OCI-LY1 (cell line): ENCODE data around the gene CCDC60.

Experiments used
- H2AFZ ChIP-seq: fragments of 200-600 bp; sonication (generic), shearing (Covaris generic); 2 replicates; pipeline ENCODE4 v1.6.0; 2014; ENCODE audit warnings: antibody characterized with exemption, mild to moderate bottlenecking, low read length
- H3F3A ChIP-seq: fragments of 200-600 bp; sonication (generic), shearing (Covaris generic); 2 replicates; pipeline ENCODE4 v1.6.0; 2014; ENCODE audit warnings: mild to moderate bottlenecking, antibody characterized with exemption, low read length, moderate library complexity; ENCODE audit not compliant: insufficient read depth
- H3K27ac ChIP-seq: fragments of 200-600 bp; sonication (generic); 2 replicates; pipeline ENCODE4 v1.5.1; 2014; ENCODE audit warnings: low read length, mixed run types, mild to moderate bottlenecking, low read depth; ENCODE audit not compliant: poor library complexity, severe bottlenecking
- H3K27me3 ChIP-seq: fragments of 200-600 bp; sonication (generic); 2 replicates; pipeline ENCODE4 v1.6.0; 2014; ENCODE audit warnings: antibody characterized with exemption, mild to moderate bottlenecking, low read length, moderate library complexity; ENCODE audit not compliant: insufficient read depth
- H3K36me3 ChIP-seq: fragments of 200-600 bp; sonication (generic); 2 replicates; pipeline ENCODE4 v1.6.1; 2014; ENCODE audit warnings: mild to moderate bottlenecking, antibody characterized with exemption, low read length, moderate library complexity, mixed read lengths; ENCODE audit not compliant: insufficient read depth
- H3K4me1 ChIP-seq: fragments of 200-600 bp; sonication (generic); 2 replicates; pipeline ENCODE4 v1.5.1; 2014; ENCODE audit warnings: mild to moderate bottlenecking, low read length, moderate library complexity; ENCODE audit not compliant: insufficient read depth, severe bottlenecking
- H3K4me2 ChIP-seq: fragments of 200-600 bp; sonication (generic), shearing (Covaris generic); 2 replicates; pipeline ENCODE4 v1.6.1; 2014; ENCODE audit warnings: low read length
- H3K4me3 ChIP-seq: fragments of 200-600 bp; sonication (generic); 2 replicates; pipeline ENCODE4 v1.5.1; 2014; ENCODE audit warnings: low read length, low read depth, mild to moderate bottlenecking, mixed read lengths; ENCODE audit not compliant: poor library complexity, severe bottlenecking
- H3K79me2 ChIP-seq: fragments of 200-600 bp; shearing (Covaris generic); 2 replicates; pipeline ENCODE4 v1.6.1; 2016; ENCODE audit warnings: mixed run types, low read length, mixed read lengths; ENCODE audit not compliant: insufficient read depth
- H3K9ac ChIP-seq: fragments of 200-600 bp; sonication (generic), shearing (Covaris generic); 2 replicates; pipeline ENCODE4 v1.6.1; 2014; ENCODE audit warnings: mild to moderate bottlenecking, low read length, mixed read lengths
- H3K9me2 ChIP-seq: fragments of 200-600 bp; sonication (generic), shearing (Covaris generic); 2 replicates; pipeline ENCODE4 v1.6.1; 2014; ENCODE audit warnings: low read depth, mild to moderate bottlenecking, low read length, mixed read lengths
- H3K9me3 ChIP-seq: fragments of 200-600 bp; shearing (Covaris generic); 2 replicates; pipeline ENCODE4 v1.6.1; 2014; ENCODE audit warnings: low read length, mixed read lengths
- H4K20me1 ChIP-seq: fragments of 200-600 bp; sonication (generic), shearing (Covaris generic); 2 replicates; pipeline ENCODE4 v1.6.0; 2016; ENCODE audit warnings: mild to moderate bottlenecking, low read length; ENCODE audit not compliant: insufficient read depth
- EZH2 ChIP-seq: fragments of 200-600 bp; sonication (generic), shearing (Covaris generic); IDR thresholded peaks from 2 replicates; pipeline ENCODE4 v1.8.0; 2017; ENCODE audit warnings: borderline replicate concordance, mixed run types, mild to moderate bottlenecking, antibody characterized with exemption, low read length, moderate library complexity, mixed read lengths
- TF ChIP-seq, protein P1 (sequence below): fragments of 200-600 bp; sonication (generic), shearing (Covaris generic); IDR thresholded peaks from 2 replicates; pipeline ENCODE4 v1.5.1; 2017; ENCODE audit warnings: mild to moderate bottlenecking, antibody characterized with exemption, low read length, moderate library complexity, mixed read lengths

Gene CCDC60

DNA sequence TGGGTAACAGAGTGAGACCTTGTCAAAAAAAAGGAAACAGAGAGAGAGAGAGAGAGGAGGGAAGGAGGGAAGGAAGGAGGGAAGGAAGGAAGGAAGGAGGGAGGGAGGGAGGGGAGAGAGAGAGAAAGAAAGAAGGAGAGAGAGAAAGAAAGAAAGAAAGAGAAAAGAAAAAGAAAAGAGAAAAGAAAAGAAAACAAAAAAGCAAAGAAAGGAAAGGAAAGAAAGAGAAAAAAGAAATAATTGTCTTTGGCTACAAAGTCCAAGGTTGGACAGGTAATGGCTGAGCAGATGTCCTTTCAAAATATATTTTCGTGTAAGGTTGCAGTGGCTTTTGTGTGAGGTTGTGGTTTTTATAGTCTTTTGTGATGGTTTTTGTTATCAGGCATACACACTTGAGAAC lies 21.6 kb upstream of the CCDC60 start:
- Histone ChIP-seq H3K4me1 (no peaks in the 10 kb centered on the region), H3K79me2 (no peaks in the 10 kb centered on the region), H3K9me3 (no peaks in the 10 kb centered on the region), H3K27ac (no peak overlapping the region), H3K4me2 (no peak overlapping the region), H3K9ac (no peak overlapping the region), H4K20me1 (no peaks in the 10 kb centered on the region), H3K36me3 (no peaks in the 10 kb centered on the region), H3K27me3 (no peaks in the 10 kb centered on the region), H3F3A (no peaks in the 10 kb centered on the region), H3K9me2 (no peaks in the 10 kb centered on the region), H2AFZ (no peak overlapping the region), H3K4me3 (no peak overlapping the region)
- TF ChIP-seq, protein P1, sequence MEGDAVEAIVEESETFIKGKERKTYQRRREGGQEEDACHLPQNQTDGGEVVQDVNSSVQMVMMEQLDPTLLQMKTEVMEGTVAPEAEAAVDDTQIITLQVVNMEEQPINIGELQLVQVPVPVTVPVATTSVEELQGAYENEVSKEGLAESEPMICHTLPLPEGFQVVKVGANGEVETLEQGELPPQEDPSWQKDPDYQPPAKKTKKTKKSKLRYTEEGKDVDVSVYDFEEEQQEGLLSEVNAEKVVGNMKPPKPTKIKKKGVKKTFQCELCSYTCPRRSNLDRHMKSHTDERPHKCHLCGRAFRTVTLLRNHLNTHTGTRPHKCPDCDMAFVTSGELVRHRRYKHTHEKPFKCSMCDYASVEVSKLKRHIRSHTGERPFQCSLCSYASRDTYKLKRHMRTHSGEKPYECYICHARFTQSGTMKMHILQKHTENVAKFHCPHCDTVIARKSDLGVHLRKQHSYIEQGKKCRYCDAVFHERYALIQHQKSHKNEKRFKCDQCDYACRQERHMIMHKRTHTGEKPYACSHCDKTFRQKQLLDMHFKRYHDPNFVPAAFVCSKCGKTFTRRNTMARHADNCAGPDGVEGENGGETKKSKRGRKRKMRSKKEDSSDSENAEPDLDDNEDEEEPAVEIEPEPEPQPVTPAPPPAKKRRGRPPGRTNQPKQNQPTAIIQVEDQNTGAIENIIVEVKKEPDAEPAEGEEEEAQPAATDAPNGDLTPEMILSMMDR = no peak
- TF ChIP-seq EZH2 = no peak

GRCh38 chr12:119314290-119314689 lies 20.2 kb upstream of the CCDC60 start:
- no peaks in the 10 kb centered on the region for H3K9me2 ChIP-seq
- H3K36me3 ChIP-seq = no peaks in the 10 kb centered on the region
- H3K27me3 ChIP-seq = no peaks in the 10 kb centered on the region
- H3K79me2 ChIP-seq = no peaks in the 10 kb centered on the region
- no peak for TF ChIP-seq EZH2
- TF ChIP-seq, protein P1 = no peak
- H4K20me1 ChIP-seq = no peaks in the 10 kb centered on the region
- no peak overlapping the region for H3K27ac ChIP-seq
- H2AFZ ChIP-seq = no peak overlapping the region
- no peak overlapping the region for H3K9ac ChIP-seq
- no peak overlapping the region for H3K4me3 ChIP-seq
- H3K4me2 ChIP-seq = no peak overlapping the region
- no peaks in the 10 kb centered on the region for H3K9me3 ChIP-seq
- H3K4me1 ChIP-seq = no peaks in the 10 kb centered on the region
- no peaks in the 10 kb centered on the region for H3F3A ChIP-seq

DNA sequence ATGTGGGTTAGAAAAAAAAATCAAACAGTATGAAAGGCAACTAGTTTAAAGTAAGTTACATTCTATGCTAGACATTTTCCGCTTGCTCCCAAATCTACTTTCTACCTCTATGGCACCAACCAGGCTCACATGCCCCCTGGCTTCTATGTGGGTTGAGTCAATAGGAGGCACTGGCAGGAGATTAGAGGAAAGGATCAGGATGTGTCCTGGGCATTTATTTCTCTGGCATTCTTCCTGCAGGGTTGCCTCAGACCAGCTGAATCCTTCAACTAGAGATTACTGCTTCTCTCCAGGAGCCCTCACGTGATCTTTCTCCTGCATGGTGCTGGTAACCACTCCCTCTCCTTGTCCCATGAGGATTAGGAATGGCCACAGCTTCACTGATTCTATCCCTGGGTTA lies 14.9 kb upstream of the CCDC60 start:
- H3K4me2 ChIP-seq = no peak overlapping the region
- H3K27ac ChIP-seq = no peak overlapping the region
- no peaks in the 10 kb centered on the region for H3K9me2 ChIP-seq
- no peaks in the 10 kb centered on the region for H3K27me3 ChIP-seq
- H2AFZ ChIP-seq = no peak overlapping the region
- no peaks in the 10 kb centered on the region for H3F3A ChIP-seq
- no peaks in the 10 kb centered on the region for H4K20me1 ChIP-seq
- H3K9me3 ChIP-seq = no peaks in the 10 kb centered on the region
- TF ChIP-seq EZH2 = no peak
- TF ChIP-seq, protein P1 = no peak
- H3K9ac ChIP-seq = no peak overlapping the region
- H3K4me3 ChIP-seq = no peak overlapping the region
- H3K4me1 ChIP-seq = no peaks in the 10 kb centered on the region
- H3K36me3 ChIP-seq = no peaks in the 10 kb centered on the region
- H3K79me2 ChIP-seq = no peaks in the 10 kb centered on the region
